GM18873 (cell line): ENCODE results near the gene LUZP1.

Experiments used
- ATAC-seq: cut with Tn5 transposase; IDR thresholded peaks from one replicate; pipeline ENCODE4 v1.9.1; 2021; ENCODE audit warnings: mild to moderate bottlenecking, moderate library complexity, moderate number of reproducible peaks; ENCODE audit not compliant: unreplicated experiment, low FRiP score

Gene LUZP1

DNA sequence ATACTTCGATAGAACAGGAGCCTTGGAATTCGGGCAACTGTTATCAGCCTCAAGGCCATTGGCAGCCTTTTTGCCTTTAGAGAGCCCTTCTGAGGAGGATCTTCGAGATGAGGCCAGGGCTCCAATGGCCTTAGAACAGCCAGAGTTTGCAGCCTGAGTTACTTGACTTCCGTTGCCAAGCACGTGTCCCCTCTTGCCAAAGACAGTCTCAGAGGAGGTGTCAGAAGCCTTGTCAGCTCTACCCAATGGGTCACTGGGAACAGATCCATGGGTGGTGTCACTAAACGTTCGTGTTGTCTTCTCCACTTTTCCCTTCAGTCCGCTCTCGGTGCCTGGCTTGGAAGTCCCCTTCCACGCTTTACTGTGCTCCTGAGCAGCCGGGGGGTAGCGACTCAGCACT lies 76.2 kb downstream of the LUZP1 start:
- no peak for ATAC-seq

DNA sequence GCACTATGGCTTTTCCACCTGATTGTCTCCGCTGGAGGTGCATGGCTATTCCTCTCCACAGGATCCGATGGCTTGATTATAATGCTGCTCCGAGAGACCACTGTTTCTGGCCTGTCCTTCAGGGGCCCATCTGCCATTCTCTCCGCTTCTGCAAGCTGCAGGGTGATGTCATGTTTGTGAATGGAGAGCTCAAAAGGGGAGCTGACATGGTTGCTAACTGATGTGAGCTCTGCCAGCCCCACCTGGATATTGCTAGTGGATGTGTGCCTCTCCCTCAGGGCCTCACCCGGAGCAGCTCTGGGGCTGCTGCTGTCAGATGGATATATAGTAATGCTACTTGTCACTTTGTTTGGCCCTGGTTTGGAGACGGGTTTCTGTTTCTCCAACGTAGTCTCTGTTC lies 77.1 kb downstream of the LUZP1 start:
- no peak for ATAC-seq

DNA sequence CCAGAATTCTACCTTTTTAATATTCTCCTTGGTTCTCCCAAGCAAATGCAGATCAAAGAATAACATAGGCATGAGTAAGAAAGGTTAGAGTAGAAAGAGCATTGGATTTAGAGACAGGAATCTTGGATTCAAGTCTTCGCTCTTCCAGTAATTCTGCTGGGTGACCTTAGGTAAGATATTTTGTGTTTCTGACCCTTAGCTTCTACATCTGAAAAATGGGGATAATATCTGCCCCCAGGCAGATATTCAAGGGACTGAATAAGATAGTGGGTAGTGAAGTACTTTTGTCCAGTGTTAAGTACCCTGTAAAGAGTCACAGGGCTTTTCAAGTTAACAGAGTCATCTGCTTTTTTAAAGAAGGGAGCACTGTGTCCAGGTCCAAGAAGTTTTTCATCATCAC lies 78.6 kb downstream of the LUZP1 start:
- ATAC-seq, result no peak

DNA sequence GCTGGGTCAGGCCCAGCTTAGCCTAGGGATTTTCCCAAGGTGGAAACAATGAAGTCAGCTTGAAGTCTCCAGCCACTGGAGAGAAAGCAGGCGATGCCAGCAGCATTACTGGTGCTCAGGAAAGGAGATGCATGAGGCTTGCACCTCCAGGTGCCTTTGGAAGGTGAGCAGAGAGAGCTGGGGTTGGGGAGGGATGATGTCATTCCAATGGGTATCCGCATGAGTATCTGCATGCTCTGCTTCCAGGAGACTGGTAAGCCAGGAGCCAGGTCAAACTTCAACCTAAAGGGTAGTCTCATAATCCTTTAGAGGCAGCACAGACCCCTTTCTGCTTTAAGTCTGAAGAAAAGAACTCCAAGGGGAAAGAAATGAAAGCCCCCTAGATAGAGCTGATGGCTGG lies 80.6 kb downstream of the LUZP1 start:
- no peak for ATAC-seq

DNA sequence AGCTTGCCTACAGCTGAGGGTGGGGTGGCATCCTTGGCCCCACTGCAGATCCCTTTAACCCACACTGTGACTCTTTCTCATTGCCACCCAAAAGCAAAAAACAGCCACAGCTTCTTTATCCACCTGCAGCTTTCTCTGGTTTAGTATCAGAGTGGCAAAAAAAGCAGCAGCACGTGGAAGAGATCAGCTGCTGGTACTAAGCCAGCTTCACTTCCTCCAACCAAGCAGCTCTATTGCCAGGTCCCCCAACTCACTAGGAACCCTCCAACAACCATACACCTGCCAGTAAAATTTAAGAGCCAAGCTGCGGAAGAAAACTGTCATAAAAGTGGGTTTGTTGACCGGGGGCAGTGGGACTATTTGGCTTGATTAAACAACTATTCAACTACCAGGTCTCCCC lies 83.0 kb downstream of the LUZP1 start:
- ATAC-seq, result no peak

DNA sequence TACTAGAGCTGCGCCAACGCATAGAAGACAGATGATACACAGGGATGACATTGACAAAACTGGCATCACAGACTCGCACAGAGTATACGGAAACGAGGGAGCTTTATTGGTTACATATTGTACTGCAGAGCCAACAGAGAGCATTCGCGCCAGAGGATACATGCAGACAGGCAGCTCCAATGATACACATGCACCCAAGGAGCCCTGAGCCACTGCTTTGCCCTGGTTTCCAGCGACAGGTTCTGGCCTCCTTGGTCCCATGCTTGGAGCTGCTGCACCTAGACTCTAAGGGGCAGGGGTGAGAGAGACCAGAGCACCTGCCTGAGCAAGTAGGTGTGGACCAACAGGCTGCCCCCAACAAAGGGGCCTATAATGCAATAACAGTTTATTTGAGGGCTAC lies 83.8 kb downstream of the LUZP1 start:
- ATAC-seq, result no peak

DNA sequence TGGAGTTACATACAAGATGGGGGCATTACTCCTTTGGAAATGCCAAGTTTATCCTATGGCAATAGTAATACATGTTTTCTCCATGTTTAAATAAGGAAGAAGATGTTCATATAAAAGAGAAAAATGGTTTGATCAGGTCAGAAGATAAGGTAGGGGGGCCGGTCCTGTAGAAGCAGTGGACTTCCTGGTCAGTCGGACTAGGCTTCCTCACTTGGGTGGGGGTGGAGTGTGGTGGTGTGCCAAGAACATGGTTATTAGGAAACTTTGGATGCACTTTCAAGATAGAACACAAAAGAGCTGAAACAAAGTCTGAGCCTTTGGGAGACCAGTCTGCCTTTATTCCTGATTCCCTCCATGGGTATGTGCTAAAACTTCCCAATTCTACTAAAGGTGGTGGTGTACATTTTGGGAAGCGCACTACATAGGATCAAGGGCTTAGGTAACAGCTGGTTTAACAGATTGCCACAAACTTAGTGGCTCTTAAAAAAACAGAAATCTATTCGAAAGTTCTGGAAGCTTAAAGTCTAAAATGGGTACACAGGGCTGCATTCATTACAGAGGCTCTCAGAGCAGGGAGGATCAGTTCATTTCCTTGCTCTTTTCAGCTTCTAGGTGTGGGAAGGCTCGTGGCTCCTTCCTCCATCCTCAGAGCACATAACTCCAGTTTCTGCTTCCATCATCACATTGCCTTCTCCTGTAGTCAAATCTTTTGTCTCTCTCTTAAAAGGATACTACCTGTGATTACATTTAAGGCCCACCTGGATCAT lies 84.8 kb downstream of the LUZP1 start:
- no peak for ATAC-seq

DNA sequence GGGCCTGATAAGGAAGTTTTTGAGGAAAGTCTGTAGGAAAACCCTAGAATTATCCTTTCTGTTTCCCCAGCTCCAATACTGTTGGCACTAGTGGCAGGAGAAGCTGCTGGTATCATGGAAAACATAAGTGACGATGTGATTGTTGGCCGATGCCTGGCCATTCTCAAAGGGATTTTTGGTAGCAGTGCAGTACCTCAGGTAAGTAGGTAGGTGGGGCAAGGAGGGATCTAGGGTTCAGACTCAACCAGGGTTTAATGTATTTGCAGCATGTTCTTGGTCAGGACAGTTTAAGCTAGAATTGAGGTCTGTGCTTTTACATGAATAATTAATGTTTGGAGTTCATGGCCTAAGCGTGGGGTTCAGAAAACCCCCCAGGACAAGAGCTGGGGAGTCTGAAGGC lies 87.3 kb downstream of the LUZP1 start:
- no peak for ATAC-seq

DNA sequence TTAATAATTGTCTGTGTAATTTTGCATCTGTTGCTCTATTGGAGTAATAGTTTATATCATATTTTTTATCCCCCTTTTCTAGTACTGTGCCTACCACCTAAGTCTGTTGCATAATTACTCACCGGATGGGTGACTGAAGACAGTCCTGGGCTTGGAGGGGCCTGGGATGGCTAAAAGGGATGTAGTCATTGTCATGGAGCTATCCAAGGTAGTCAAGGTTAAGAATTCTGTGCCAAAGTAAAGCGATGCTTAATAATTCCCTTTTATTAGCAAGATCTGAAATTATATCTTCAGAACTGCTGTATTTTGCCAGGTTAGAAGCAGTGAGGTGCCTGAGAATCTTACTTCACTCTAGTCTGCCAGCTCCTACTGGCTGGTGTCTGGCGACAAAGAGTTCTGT lies 87.8 kb downstream of the LUZP1 start:
- ATAC-seq, result no peak

DNA sequence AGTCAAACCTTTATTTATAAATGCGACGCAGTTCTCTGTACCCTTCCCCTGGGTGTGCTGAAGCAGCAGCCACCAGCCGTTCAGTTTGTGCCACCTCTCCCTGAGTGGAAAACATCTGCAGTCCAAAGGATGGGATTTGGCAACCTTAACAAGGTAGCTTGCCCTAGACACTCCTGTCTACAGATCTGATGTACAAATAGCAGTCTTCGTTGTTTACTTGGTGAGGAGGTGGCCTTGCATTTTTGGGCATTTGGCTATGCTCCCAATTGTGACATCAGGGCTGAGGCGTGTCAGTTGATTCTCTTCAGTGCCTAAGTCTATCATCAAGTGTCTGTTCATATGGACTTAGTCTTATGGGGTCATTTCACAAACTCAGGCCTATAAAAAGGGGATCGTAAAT lies 89.6 kb downstream of the LUZP1 start:
- no peak for ATAC-seq

DNA sequence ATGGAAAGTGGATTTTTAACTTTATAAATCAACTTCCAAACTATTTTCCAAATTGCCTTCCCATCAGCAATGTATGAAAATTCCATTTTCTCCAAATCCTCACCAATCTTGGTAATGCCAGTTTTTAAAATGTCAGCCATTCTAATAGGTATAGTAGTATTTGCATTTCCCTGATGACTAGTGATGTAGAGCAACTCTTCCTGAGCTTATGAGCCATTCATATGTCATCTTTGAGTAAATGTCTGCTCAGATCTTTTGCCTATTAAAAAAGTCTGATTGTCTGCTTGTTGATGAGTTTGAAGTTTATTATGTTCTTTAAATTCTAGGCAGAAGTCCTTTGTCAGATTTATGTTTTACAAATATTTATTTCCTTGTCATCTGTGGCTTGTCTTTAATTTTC lies 94.6 kb downstream of the LUZP1 start:
- no peak for ATAC-seq

DNA sequence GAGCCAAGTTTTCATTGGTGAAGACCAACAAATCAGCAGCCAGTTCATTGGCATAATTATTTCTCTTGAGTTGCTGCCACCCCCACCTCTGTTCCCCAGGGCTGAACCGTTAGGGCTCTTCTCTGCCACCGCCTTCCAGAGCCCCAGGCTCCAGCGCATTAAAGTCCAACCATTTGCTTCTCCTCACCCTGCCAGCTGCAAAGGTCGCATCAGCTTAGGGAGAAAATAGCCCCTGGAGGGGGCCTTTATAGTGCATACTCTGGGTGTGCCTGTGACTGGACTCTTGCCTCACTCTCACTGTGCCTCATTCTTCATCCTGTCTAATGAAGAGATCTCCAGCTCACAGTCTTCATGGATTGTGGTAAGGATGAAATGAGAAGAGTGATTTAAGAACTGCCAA lies 99.0 kb downstream of the LUZP1 start:
- no peak for ATAC-seq

DNA sequence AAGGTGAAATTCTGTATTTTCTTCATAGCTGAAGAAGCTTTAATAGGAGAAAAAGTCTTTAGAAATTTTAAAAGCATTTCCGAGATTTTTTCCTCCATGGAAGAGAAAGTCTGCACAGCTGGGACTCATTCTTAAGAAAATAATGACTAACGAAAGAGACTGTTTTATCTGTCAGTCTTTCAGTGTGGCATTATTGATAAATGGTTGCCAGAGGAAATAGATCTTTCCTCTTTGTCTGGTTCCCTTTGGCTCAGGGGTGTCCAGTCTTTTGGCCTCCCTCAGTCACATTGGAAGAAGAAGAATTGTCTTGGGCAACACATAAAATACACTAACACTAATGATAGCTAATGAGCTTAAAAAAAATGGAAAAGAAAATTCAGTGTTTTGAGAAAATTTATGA lies 99.5 kb downstream of the LUZP1 start:
- ATAC-seq, result no peak

DNA sequence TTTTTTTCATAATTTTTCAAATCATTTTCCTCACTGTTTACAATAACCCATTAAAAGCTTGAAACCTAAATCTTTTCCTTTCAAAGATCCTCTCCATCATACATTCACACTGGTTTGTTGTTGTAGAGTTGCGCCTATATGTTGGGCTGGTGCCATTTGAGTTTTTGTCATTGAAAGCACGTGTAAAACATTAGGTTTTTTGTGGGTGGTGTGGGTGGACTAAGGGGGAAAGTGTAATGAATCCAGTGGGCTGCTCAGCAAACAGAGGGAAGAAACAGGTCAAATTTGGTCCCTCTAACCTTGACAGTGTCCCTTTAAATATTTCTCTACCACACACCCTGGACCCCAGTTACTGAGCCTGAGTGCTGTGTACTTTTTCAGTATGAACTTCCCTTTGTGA lies 102.6 kb downstream of the LUZP1 start:
- no peak for ATAC-seq

DNA sequence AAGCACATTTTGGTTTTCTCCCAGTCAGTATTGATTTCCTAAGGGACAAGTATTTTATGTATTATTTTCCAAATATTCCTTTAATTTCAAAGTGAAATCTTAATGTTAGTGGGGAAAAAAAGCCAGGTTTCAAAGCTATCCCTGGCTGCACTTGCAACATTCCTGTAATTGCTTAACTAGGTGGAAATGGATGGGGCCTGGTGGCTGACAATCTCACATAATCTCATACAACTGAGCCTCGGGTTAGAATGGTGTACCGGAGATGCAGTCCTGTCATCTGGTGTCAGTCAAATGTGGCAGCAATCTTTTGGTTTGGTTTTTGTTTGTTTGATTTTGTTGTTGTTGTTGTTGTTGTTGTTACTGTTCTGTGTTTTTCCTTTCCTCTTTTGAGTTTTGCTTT lies 103.3 kb downstream of the LUZP1 start:
- ATAC-seq, result no peak

DNA sequence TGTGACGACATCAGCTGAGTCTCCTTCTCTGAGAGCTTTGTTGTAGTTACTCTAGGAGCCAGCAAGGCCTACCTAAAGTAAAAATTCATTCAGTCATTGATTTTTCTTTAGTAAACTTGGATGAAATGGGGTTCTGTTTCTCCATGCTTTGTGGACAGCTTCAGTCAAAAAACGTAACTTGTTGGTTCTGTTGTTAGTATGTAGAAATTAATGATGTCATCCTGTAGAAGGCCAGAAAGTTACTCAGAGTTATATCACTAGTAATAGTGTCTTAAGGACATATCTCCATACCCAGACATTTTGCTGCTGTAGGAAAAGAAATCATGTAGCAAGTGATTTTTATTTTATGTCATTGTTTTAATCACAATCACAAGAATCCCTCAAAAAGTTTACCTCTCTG lies 106.4 kb downstream of the LUZP1 start:
- ATAC-seq, result no peak

DNA sequence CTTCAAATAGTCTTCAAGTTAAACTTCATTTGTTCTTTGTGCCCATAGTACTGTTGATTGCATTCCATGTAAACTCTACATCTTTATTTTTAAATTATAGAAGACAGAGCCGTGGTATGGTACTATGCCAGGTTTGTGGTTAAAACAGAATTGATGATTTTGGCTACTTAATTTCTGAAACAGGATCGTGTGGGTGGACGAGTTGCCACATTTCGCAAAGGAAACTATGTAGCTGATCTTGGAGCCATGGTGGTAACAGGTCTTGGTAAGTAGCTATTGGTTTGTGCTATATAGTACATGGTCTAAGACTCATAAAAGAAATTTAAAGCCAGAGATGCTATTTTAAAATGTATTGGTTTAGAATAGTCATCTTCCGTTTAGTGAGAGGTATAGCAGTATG lies 111.4 kb downstream of the LUZP1 start:
- no peak for ATAC-seq

DNA sequence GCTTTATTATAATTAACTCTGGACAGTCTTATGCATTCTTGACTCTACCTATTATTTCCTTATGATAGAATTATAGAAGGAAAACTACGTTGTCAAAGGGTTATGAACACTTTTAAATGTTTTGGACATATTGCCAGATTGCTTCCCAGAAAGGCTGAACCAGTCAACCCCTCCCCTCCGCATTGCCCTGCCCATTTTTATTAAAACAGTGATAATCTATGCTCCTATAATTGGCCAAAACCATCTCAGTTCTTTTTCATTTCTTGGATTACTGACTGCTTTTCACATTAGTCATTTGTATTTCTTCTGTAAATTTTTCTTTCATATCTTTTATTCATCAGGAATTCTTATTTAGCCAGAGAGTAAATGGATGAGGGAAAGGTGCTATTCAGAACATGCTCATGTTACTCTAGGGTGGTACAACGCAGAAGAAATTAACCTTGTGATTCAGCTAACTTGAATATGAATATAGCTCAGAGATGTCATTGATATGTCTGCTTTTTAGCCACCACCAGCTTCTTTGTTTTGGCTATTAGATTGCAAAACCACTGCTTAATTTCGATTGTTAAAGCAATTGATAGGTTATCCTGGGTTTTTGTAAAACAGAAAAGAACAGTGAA lies 117.3 kb downstream of the LUZP1 start:
- no peak for ATAC-seq

DNA sequence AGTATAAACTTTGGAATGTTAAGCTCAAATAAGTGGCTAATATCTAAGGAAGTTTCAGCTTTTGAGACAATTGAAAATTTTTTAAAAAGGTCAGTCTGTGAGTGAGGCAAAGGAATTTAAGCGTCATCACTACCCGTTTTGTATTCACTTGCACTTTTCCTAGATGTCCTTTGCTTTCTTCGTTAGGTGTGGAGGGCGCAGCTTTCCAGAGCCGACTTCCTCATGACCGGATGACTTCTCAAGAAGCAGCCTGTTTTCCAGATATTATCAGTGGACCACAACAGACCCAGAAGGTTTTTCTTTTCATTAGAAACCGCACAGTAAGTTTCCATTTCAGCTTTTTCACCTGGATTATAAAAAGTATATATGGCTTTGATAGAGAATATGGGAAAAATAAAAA lies 118.5 kb downstream of the LUZP1 start:
- ATAC-seq, result no peak

DNA sequence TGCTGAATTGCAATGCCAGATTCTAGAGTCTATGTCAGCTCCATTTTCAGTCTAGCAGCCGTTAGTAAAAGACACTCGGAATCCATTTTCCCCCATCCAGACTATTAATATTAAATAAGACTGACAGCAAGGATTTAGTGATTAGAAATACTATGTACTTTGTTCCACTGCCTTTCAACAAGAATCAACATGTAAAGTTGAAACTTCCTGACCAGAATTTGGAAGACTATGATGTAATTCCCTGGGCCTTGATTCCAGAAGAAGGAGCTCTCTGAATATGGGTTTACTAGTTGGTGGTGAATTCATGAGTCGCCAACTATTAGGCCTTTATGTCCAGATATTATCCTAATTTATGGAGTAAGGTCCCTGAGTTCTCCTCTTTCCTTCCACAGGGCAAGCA lies 124.6 kb downstream of the LUZP1 start:
- no peak for ATAC-seq

DNA sequence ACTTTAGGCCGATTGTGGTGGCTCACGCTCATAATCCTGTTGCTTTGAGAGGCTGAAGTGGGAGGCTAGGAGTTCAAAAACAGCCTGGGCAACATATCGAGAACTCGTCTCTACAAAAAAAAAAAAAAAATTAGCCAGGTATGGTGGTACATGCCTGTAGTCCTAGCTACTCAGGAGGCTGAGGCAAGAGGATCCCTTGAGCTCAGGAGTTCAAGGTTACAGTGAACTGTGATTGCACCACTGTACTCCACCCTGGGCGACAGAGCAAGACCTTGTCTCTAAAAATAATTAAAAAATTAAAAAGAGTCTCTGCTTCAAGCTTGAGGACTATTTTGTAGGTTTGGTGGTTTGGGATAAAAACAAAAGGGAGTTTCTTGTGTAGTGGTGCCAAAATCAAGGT lies 128.1 kb downstream of the LUZP1 start:
- ATAC-seq, result no peak

DNA sequence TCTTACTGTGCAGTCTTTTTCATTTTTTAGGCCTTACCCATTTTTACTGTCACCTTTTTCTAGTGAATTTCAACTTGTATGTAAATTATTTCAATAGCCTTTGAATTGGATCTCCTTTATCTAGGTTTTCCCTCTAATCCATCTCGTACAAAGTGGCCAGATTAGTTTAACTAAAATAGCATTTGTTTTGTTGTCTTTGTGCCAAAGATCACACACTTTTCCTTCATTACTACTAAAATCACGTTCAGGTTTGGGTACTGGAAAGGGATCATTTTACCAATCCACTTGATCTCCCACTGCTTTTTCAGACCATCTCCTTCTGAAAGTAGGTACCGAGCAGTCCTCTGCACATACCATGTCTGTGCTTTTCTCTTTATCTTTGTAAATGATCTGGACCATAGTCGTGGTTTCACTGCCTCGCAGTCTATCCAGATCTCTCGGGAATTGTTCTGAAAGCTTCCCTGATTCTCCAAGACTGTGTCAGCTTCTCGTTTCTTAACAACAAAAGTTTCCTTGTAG lies 129.3 kb downstream of the LUZP1 start:
- ATAC-seq, result no peak
